Stimulated activated CD8-positive, alpha-beta memory T cell treated with anti-CD3 and anti-CD28 coated beads, Interleukin-15, amount 100 ng/mL, for 1 hour (primary cell): ENCODE measurements around the gene CD81.

Source experiments
- DNase-seq: peaks from one replicate; pipeline ENCODE4 v3.0.0-alpha.2; 2020; ENCODE audit warnings: low read depth

The CD81 gene

DNA sequence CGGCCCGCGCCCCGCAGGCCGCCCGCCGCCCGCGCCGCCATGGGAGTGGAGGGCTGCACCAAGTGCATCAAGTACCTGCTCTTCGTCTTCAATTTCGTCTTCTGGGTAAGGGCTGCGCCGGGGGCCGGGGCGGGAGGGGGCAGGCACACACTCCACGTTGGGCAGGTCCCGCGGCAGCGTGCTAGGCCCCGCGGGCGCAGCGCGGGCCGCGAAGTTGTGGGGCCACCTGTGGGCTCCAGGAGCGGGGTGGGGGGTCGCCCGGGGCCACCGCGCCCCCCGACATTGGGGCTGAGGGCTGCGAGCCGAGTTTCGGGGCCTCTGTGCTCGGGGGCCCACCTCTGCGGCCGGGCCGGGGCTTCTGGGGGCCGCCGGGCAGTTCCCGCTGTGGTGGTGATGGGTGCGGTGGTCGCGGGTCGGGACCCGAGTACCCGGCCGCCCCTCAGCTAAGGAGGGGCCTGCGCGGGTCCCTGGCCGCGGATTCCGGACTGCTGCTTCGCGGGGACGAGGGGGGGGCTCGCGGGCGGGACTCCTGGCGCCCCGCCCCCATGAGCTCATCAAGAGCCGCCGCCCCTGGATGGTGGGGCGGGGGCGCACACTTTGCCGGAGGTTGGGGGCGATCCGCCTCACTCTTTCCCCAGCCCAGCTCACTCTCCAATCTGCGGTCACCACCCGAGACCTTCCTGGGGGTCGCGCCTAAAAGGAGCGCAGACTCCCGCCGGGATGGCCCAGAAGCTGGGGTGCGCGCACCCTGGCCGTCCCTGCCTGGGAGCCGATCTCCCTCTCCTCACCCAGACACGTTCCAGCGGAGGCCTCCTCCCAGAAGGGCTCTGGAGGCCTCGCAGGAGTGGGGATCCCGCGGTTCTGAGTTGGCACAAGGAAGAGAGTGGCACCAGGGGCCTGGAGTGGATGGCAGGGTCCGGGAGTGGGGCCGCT, 667 bp downstream of the CD81 start:
- no peak for DNase-seq

DNA sequence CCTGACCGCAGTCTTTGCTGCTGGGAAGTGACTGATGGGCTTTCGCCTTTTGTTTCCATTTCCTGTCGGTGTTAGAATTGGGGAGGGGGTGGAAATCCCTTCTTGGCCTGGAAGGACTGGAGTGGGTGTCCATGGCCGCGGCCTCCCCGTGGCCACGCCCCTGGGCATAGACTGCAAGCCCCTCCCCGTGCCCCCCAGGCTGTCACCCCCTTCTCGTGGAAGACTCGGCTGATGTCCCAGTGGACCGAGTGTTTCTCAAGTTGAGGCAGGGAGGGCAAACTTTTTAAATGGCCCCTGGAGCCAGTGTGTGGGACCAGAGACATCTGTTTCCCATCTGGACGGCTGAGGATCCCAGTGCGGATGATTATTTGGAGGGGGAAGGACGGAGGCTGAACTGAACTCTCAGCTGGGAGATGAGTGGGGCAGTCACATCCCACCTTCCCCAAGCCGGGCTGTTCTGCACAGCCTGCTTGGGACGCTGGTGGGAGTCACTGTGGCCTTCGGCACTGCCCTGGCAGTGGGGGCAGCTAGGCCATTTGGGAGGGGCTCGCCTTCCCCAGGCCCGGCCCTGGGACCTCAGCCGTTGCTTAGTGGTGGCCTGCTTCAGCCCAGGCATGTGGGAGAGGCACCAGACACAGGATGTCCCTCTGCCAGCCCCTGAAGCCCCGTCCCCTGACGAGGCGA, 1.6 kb downstream of the CD81 start:
- DNase-seq: no peak

DNA sequence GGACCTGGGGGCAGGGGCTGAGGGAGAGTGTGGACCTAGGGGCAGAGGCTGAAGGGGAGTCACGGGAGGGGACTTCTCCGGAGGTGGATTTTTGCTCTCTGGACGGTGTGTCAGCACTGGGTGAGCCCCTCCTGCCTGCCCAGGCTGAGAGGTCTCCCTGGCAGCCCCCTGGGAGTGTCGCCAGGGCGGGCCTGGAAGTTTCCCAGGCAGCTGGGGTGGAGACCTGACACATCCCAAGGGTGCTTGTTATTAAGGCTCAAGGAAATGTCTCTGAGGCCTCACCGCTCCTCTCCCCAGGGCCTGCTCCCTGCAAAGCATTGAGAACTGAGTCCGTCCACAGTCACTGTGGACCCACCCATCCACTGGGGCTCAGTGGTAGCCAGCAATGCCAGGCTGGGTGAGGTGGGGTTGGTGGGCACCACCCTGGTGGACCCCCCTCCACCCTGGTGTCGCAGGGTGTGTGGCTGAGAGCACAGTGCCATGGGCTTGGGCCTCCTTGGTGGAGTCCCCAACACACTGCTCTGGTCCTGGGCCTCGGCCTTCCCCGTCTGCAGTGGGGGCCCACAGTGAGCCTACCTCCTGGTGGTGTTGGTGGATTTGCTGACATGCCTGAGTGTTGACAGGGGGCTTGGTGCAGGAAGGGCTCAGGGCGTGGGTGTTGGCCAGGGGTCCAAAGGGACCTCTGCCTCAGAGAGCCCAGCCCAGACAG, 2.5 kb downstream of the CD81 start:
- DNase-seq: no peak

DNA sequence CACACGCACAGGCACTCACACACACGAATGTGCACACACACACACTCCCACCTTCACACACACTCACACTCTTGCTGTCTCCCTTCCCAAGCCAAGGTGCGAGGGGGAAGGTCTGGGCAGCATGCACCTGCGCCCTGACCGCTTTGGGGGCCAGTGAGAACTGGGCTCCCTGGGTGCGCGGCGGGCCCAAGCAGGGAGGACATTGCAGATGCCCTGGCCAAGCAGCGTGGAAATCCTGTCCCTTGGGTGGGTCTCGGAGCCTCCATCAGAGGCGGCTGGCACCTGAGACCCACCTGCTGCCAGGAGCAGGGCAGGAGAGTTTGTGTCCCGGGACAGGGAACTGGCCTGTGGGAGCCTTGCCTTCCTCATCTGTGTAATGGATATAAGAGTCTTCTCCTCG, 3.3 kb downstream of the CD81 start:
- no peak for DNase-seq

DNA sequence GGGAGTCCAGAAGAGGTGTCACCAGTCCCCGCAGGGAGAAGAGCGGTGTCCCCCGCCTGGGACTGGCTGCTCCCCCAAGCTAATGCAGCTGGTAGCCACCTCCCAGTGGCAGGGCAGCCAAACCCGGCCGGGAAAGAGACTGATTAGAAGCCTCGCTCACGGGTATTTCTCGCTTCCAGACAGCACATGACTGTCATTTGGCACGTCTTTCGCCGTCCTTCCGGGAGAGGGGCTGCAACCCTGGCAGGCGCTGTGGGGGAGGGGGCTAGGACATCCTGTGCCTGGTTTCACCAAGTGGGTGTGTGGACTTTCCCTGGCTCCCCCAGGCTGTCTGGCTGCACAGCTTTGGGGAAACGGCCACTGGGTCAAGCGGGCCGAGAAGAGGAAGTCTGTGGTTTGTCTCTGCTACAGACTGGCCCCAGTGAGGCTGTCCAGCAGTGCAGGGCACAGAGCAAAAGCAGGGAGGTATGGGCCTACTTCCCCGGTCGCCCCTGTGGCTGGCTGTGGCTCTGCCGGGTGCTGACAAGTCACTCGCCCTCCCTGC, 3.8 kb downstream of the CD81 start:
- no peak for DNase-seq

DNA sequence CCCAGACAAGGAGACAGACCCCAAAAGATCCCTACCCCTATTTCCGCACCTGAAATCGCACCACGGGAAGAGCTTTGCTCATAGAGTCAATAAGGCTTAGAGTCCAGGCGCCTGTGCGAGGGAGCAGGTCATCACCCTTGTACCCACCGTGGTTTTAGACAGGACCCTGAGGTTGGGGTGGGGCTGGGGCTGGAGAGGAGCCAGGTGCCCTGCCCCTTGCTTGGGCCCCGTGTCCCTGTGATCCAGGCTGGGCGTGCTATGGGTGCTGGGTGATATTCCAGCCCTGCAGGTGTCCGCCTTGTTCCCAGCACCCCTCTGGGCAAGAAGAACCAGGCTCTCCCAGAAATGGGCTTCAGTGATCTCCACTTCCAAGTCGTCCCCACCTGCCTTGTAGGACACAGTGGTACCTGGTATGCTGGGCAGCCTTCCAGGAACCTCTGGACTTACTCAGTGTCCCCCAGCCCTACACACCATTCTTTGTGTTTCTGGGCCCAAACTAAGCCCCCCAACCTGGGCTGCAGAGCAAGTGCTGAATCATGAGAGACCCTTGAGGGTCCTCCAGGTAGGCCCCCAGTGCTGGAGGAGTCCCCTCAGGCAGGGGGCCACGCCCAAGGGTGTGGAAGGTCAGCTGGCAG, 4.5 kb downstream of the CD81 start:
- no peak for DNase-seq

DNA sequence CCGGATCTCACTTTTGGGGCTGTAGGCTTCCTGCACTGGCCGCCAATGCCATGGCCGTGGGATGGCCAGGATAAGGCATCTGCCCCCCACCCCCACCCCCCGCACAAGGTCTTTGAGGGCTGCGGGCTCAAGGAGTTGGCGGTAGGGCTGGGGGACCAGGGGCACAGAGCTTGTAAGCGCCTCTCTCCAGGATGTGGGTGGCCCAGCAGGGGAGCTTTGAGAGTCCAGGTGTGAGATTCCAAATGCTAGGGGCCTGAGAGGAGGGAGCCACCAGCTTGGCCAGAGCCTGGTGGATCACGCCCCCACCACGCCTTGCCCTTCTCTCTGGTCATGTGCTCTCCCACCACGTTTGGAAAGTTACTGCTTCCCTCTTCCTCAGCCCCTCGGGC, 5.0 kb downstream of the CD81 start:
- no peak for DNase-seq

DNA sequence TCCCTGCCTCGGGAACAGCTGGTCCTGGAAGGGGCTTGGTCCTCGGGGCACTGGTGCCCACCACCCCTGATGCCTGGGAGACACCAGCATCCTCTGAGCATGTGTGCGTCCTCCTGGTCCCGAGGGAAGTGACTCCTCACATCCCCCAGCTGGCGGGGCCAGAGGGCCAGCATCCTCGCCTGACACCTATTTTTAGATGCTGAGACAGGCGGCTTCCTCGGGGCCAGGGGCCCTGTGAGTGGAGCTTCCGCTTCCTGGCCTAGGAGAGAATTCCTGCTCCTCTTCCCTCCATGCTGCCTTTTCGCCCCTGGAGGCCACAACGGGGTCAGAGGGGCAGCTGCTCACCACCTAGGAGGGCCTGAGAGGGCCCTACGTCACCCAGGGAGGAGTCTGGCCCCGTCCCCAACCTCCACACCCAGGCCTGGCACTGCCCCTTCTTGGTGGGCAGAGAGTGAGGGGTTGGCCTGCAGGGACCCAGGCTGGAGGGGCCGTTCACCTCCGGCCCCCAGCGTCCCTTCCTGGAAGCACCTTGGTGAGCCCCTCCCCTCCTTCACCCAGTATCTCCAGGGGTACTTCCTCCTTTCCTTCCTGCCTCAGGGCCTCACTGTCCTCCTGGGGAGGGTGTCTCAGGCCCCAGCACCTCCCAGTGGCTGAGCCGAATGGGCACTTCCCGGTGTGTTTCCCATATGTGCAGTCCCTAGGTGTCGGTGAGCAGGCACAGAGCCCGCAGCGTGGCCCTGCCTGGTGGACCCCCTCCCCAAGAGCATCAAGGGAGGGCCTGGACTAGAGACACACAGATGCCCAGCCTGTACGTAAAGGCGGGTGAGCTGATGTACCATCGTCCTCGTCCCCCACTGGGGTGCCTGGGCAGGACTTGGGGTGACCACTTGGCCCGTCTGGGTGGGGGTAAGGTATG, 6.1 kb downstream of the CD81 start:
- DNase-seq: no peak

DNA sequence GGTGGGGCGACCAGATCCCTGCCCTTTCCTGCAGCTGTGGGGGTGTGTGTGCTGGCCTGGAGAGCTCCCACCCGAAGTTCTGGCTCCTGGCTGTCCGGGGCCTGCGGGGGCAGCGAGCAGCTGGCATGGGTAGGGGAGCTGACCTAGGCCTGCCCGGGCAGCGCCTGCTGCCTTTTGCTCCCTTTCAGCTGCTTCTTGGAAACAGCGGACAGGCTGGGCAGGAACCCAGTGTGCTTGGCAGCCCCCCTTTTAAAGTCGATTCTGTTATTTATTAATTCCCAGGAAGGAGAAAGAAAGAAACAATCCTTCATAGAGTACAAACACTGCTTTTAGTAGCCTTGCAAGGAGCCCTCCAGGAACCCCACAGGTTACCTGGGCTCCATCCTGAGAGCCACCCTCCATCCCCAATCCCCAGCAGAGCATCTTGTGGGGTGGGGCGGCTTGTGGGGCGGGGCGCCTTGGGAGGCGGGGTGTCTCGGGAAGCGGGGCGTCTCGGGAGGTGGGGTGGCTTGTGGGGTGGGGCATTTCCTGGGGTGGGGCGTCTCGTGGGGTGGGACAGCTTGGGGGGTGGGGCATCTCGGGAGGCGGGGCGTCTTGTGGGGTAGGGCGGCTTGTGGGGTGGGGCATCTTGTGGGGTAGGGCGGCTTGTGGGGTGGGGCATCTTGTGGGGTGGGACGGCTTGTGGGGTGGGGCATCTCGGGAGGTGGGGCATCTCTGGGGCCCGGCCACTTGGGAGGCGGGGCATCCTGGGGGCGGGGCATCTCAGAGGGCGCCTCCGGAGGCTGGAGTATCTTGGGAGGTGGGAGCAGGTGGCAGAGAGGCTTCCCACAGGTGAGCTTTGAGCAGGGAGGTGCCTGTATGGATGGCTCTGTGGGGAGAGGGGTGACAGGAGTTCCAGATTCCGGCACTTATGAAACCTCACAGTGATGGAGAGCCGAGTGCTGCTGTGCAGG, 7.0 kb downstream of the CD81 start:
- DNase-seq: no peak

DNA sequence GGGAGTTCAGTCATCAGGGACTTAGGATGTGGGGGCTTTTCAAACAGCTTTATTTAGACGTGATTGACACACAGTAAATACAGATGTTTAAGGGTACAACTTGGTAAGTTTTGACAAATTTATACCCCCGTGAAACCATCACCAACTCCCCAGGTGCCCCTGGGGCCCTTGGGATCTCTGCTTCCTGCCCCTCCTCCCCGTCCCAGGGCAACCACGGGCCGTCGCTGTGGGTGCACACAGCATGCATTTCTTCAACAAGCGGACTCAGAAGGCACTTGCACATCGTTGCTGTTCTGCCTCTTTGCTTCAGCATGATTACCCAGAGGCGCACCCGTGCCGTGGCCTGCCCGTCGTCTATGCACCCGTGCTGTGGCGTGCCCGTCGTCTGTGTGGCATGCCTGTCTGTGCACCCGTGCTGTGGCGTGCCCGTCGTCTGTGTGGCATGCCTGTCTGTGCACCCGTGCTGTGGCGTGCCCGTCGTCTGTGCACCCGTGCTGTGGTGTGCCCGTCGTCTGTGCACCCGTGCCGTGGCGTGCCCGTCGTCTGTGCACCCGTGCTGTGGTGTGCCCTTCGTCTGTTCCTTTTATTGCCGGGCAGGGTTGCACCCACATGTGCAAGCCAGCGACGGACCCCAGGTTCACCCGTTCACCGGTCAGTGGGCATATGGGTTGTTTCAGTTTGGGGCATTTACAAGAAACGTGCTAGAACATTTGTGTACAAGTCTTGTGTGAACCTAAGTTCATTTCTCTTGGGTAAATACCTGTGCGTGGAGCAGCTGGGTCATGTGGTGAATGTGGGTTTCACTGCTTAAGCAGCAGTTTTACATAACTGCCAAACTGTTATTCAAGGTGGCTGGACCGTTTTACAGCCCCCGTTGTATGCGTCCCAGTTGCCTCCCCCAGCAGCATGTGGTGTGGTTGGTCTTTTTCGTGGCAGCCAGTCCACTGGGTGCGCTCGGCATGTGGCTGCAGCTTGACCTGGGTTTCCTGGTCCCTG, 8.3 kb downstream of the CD81 start:
- no peak for DNase-seq

DNA sequence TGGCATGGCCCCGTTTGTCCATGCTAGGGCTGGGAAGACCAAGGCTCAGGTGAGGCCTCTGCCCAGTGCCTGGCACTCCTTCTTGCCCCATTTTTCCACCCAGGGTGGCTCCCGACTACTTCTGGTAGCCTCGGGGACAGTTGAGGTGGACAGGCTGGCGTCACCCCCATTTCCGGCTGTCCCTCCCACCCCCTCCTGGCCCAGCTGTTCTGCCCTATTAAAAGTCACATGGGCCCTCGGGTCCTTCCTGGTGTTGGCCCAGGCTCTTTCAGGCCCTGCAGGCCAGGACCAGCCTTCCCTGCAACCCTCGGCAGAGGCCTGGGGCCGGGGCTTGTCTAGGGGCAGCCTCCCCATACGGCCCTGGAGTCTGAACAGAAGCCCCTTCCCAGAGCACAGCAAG, 9.5 kb downstream of the CD81 start:
- no peak for DNase-seq

DNA sequence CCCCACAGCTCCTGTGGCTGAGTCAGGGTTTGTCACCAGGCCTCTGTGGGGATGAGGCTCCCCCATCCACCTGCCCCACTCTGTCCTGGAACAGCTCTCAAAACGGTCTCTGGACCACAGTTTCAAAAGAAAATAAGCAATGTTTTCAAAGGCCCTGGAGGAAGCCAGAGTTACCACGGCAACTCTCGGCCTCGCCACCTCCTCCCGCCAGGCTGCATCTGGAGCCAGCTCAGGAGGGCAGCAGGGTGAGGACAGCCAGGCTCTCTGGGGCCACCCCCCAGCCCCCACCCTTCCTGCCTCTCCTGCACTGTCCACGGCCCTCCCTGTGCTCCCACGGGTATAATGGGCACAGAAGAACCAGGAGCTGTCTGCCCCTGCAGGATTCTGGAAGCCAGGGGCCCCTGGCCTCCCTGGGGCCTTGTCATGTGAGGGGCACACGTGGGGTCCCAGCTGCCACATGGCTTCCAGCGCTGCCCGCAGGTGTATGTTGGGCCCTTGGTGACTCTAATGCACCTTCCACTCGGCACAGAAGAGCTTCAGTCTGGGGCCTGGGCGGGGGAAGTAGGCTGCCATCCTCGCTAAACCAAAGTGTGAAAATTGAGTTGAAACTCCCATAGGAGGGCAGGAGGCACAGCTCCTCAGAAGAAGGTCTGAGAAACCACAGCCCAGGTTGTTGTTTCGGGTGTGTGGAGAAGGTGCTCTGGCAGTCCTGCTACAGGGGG, 10.3 kb downstream of the CD81 start:
- no peak for DNase-seq

DNA sequence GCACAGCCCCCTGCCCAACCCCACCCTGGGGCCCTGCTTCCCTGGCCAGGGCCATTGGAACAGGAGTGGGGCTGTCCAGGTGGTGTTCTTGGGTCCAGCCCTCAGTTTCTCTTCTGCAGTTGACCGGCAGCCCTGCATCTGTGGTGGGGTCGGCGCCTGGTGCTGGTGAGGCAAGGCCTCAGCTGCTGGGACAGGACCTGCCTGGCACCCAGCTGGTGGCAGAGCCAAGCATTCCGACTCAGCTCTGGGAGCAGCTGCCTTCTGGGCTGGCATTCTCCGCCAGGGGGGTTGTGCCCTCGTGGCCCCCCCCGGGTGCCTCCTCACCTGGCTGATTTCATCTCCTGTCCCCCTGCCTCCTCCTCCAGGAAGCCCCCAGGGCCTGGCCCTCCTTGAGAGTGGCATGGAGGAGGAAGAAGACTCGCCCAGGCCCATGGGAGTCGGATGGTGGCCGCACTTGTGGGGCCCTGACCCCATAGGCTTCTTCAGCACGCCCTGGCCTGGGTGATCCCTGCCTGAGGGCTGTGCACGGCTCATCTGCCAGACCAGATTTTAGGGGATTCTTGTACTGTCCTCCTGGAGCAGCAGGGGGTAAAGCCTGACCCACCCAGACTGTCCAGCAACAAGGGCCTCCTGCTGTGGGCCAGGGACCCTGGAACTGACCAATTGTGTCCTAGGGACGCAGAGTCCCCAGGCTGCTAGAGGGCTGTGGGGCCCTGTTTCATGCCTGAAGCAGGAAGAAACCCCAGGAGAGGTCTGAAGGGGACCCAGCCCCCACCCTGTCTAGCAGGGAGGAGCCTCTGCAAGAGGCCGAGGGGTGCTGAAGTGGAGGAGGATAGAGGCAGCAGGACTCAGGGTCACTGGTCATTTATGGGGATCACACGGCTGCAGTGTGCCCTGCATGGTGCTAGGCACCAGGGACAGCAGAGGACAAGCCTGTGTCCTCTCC, 11.6 kb downstream of the CD81 start:
- DNase-seq: no peak

DNA sequence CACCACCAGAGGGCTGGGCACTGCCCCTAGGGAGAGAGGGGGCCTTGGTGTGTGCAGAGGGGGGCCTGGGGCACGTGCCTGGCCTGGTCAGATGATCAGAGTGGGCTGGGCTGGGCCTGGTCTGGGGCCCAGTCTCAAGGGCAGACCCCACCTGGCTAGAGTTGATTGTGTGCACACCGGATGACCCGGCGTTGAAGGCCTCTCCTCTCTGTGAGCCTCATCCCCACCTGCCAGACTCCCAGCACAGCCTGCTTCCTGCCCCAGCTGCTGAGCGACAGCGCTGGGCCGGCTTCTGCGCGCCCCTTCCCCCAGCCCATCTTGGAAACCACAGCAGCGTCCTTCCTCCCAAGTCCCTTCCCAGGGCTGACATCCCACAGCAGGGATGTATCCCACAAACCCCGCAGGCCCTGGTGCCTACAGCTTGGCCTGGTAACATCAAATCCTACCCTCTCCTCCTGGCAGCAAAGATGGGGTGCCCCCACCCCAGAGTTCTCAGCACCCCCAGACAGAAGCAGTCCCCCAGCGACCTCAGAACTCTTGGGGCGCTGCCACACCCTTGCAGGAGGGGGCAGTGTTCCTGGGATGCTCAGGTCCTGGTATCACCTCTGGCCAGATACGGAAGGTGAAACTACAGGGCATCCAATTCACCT, 12.4 kb downstream of the CD81 start:
- no peak for DNase-seq

DNA sequence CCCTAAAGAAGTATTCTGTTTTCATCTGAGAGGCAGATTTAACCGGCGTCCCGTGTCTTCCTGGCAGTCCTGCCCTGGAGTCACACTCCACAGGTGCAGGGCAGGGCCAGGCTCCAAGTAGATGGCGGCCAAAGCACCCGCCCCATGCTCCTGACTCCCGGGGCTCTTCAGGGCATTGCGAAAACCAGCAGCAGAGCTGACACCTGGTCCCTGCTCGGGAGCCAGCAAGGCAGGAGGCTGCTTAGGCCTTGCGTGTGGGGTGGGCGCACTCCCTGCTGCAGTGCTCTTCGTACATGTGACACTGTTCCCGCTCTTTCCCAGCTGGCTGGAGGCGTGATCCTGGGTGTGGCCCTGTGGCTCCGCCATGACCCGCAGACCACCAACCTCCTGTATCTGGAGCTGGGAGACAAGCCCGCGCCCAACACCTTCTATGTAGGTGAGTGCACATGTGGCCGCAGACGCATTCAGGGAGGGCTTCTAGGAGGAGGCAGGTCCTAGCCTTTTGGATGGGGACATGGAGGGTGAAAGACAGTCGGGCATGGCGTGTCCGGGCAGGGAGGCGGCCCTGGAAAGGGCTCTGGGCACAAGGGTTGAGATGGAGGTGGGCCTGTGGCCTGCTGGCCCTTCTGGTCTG, 13.1 kb downstream of the CD81 start:
- DNase-seq: no peak

DNA sequence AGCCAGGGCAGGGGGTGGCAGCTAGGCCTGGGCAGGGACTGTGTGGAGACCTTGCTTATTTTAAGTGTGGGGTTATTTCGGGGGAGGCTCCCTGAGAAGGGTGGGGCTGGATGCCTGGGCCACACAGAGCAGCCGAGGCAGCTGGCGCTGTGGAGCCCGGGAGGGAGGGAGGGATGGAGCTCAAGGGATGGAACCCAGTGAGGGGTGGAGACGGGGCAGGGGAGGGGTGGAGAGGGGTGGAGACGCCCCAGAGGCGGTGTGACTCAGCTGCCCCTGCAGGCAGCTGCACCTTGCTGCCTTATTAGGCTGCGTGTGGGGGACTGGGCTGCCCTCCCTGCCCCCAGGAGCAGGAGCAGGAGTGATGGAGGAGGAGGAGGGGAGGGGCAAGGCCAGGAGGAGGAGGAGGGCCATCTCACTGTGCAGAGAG, 13.6 kb downstream of the CD81 start:
- DNase-seq: no peak
